D721Med (cell line): ENCODE results near the gene GNA15.

Experiments used
- DNase-seq: peaks from one replicate; pipeline ENCODE4 v3.0.0; 2011; ENCODE audit warnings: low spot score; ENCODE audit not compliant: insufficient read length
- FAIRE-seq: peaks from 2 replicates; lab custom pipeline; 2011; peaks lifted over from hg19 to GRCh38; lab: Jason Lieb, UNC
- TF ChIP-seq, protein P1 (sequence below): IDR thresholded peaks from 2 replicates; pipeline ENCODE4 v1.5.1; 2012; ENCODE audit warnings: mild to moderate bottlenecking, control low read depth; ENCODE audit not compliant: insufficient read depth; ENCODE audit errors: missing control alignments

The GNA15 gene

DNA sequence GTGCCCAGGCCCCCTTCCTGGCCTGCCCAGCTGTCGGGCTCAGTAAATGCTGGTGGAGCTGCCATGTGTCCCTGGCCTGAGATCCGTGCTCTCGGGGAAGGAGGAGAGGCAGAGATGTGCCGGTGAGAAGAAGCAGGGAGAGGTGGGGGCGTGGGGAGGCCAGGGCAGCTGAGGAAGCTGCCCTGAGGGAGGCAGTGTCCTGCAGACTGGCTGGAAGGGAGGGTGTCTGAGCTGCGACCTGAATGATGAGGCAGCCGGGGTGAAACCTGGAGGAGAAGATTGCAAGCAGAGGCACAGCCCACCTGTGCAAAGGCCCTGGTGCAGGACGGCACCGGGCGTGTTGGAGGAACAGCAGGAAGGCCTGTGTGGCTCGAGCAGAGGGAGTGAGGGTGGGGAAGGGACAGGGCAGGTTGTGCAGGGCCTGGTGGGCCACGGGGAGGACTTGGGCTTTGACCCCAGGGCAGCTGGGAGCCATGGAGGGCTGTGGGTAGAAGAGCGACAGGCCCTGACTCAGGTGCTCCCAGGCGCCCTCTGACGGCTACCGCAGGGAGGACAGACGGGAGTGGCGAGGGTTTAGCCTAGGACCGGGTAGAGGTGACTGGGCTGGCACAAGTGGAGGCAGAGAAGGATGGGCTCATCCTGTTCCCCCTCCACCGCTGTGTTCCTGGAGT is 74.6 kb downstream of the GNA15 start:
- TF ChIP-seq, protein P1, sequence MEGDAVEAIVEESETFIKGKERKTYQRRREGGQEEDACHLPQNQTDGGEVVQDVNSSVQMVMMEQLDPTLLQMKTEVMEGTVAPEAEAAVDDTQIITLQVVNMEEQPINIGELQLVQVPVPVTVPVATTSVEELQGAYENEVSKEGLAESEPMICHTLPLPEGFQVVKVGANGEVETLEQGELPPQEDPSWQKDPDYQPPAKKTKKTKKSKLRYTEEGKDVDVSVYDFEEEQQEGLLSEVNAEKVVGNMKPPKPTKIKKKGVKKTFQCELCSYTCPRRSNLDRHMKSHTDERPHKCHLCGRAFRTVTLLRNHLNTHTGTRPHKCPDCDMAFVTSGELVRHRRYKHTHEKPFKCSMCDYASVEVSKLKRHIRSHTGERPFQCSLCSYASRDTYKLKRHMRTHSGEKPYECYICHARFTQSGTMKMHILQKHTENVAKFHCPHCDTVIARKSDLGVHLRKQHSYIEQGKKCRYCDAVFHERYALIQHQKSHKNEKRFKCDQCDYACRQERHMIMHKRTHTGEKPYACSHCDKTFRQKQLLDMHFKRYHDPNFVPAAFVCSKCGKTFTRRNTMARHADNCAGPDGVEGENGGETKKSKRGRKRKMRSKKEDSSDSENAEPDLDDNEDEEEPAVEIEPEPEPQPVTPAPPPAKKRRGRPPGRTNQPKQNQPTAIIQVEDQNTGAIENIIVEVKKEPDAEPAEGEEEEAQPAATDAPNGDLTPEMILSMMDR: peak; percentile 57
- FAIRE-seq: no peak
- DNase-seq: peak; percentile 79

DNA sequence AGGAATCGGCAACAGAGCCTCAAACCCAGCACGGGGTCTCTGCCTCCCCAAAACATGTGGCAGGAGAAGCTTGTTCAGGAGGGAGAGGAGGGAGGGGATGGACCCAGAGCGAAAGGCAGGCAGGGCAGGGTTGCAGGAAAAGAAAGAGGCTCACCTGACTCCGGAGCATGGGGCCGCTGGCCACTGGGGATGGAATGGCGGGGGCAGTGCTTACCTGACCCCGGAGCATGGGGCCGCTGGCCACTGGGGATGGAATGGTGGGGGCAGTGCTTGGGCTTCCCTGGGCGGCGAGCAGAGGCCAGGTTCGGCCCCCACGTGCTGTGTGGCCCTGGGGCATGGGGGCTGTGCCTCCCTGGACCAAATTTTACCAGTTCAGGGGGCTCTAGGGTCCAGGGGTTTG is 75.4 kb downstream of the GNA15 start:
- DNase-seq (no peak), FAIRE-seq (no peak)
- TF ChIP-seq, protein P1: no peak

DNA sequence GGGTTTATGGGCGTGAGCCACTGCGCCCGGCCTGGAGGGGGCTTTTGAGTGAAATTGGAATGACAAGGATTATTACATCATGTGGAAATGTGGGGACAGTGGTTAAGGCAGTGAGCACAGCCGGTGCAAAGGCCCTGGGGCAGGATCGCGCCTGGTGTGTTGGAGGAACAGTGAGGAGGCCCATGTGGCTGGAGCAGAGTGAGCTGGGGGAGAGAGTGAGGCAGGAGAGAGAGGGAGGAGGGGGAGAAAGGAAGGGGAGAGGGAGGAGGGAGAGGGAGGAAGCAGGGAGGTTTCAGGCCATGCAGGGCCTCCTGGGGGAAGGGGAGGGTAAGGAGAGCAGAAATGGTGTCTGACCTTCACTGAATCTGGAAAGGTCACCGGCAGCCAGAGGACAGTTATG is 77.3 kb downstream of the GNA15 start:
- TF ChIP-seq, protein P1: no peak
- no peak for FAIRE-seq
- DNase-seq: no peak
